GM23248 (cell line): ENCODE results near the gene MFAP1. TPM values are rescaled to one million over a fixed set of nuclear protein-coding genes. Genes with fewer than 3 reads are reported as not detected.

Source experiments
- DNase-seq: peaks from one replicate; pipeline ENCODE4 v3.0.0-alpha.2; 2015
- H2AFZ ChIP-seq: fragments of 200-600 bp; sonication (generic); 2 replicates; pipeline ENCODE4 v1.6.1; 2016; ENCODE audit warnings: antibody characterized with exemption
- H3F3A ChIP-seq: fragments of 200-600 bp; sonication (generic); 2 replicates; pipeline ENCODE4 v1.6.1; 2016; ENCODE audit warnings: mild to moderate bottlenecking, antibody characterized with exemption, mixed run types; ENCODE audit not compliant: insufficient read depth
- H3K27ac ChIP-seq: fragments of 200-600 bp; sonication (generic); 2 replicates; pipeline ENCODE4 v1.5.1; 2016; ENCODE audit warnings: mild to moderate bottlenecking
- H3K27me3 ChIP-seq: fragments of 200-600 bp; sonication (generic); replicated peaks from 2 replicates; pipeline ENCODE4 v1.6.1; 2016; ENCODE audit warnings: mild to moderate bottlenecking; ENCODE audit not compliant: insufficient read depth
- H3K36me3 ChIP-seq: fragments of 200-600 bp; sonication (generic); 2 replicates; pipeline ENCODE4 v1.6.1; 2016; ENCODE audit warnings: low read depth, mild to moderate bottlenecking
- H3K4me1 ChIP-seq: fragments of 200-600 bp; sonication (generic); 2 replicates; pipeline ENCODE4 v1.6.1; 2016; ENCODE audit warnings: mild to moderate bottlenecking; ENCODE audit not compliant: insufficient read depth
- H3K4me2 ChIP-seq: fragments of 200-600 bp; sonication (generic); one replicate; pipeline ENCODE4 v1.6.1; 2016; ENCODE audit warnings: mild to moderate bottlenecking; ENCODE audit not compliant: unreplicated experiment
- H3K4me3 ChIP-seq: fragments of 200-600 bp; sonication (generic); 2 replicates; pipeline ENCODE4 v1.5.1; 2016; ENCODE audit warnings: mild to moderate bottlenecking
- H3K79me2 ChIP-seq: fragments of 200-600 bp; sonication (generic); 2 replicates; pipeline ENCODE4 v1.6.1; 2016; ENCODE audit warnings: mild to moderate bottlenecking; ENCODE audit not compliant: insufficient read depth
- H3K9ac ChIP-seq: fragments of 200-600 bp; sonication (generic); 2 replicates; pipeline ENCODE4 v1.6.1; 2016; ENCODE audit warnings: mild to moderate bottlenecking
- H3K9me2 ChIP-seq: fragments of 200-600 bp; sonication (generic); 2 replicates; pipeline ENCODE4 v1.6.1; 2016; ENCODE audit warnings: mixed run types, mild to moderate bottlenecking, moderate library complexity; ENCODE audit not compliant: insufficient read depth
- H3K9me3 ChIP-seq: fragments of 200-600 bp; sonication (generic); one replicate; pipeline ENCODE4 v1.6.1; 2017; ENCODE audit warnings: low read depth
- H4K20me1 ChIP-seq: fragments of 200-600 bp; sonication (generic); 2 replicates; pipeline ENCODE4 v1.6.0; 2016; ENCODE audit not compliant: insufficient read depth
- EZH2 ChIP-seq: fragments of 200-600 bp; sonication (generic); IDR thresholded peaks from 2 replicates; pipeline ENCODE4 v1.6.1; 2018; ENCODE audit warnings: antibody characterized with exemption, mild to moderate bottlenecking; ENCODE audit not compliant: insufficient read depth, poor library complexity, severe bottlenecking
- EZH2phosphoT487 ChIP-seq: fragments of 200-600 bp; sonication (generic); IDR thresholded peaks from 2 replicates; pipeline ENCODE4 v1.6.1; 2018; ENCODE audit warnings: antibody characterized with exemption, moderate library complexity, mild to moderate bottlenecking, low read depth; ENCODE audit not compliant: insufficient read depth
- WGBS, 2 experiments: methylation state at CpG; one replicate each; pipeline ENCODE4 v1.1.6; 2015 to 2017; ENCODE audit warnings: low lambda C conversion rate in 2 of 2, low coverage in 1 of 2; ENCODE audit errors: missing lambda C conversion rate in 2 of 2; 5-methylcytosine and 5-hydroxymethylcytosine counted together
- in situ Hi-C: fragments of 300-500 bp; cut with MboI; formaldehyde crosslinking; loops from 2 replicates; pipeline ENCODE4 v1.15.0; 2020
- polyA plus RNA-seq: library from polyadenylated mRNA; unstranded; fragments of >200 nt; fragmentation: Nextera tagmentation; extraction: Ambion mirVana; gene quantifications from 2 replicates; pipeline ENCODE4 v1.2.1, GENCODE V29; 2016
- total RNA-seq: library from RNA; depleted of rRNA; stranded (reverse); fragments of >200 nt; shearing (Covaris generic); gene quantifications from 2 replicates; pipeline ENCODE4 v1.2.3, GENCODE V29; 2014

MFAP1 gene
- total and polyA plus RNA-seq, 2 experiments from 2014 or later, result 24.6 to 33.1 TPM

DNA sequence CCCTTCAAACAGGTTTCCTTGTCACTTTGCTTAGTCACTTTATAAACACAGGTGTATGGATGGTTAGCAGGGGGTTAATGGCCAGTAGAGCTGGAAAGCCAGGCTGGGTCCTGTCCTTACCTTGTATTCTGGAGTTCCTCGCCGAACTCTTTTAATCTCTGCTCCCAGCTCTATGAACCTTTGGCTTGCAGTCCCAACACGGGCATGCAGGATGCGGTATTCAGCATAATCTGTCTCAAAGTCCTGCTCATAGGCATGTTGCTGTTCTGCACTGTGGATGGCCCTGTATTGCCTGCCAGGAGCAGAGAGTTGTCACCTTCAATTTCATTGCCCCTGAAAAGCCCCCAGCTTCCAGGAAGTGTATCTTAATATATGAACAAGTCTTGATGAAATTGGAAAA is 50.4 kb downstream of the MFAP1 start:
- H3K9me3 ChIP-seq, result no peaks in the 10 kb centered on the region
- peaks cover 38% of the 10 kb centered on the region for H3K36me3 ChIP-seq
- no peak overlapping the region for H2AFZ ChIP-seq
- no peak overlapping the region for H3K9ac ChIP-seq
- no peak overlapping the region for H3K4me3 ChIP-seq
- H3K79me2 ChIP-seq, result no peaks in the 10 kb centered on the region
- TF ChIP-seq EZH2phosphoT487, result no peak
- TF ChIP-seq EZH2, result no peak
- 71 to 78% methylated on average over 4 of the region's 4 CpGs for WGBS, 2 experiments
- no peak for DNase-seq
- H3K9me2 ChIP-seq, result no peaks in the 10 kb centered on the region
- in situ Hi-C loops, result no loop called here
- H3K27ac ChIP-seq, result no peak overlapping the region
- no peaks in the 10 kb centered on the region for H3K27me3 ChIP-seq
- H3K4me2 ChIP-seq, result no peak overlapping the region
- peaks cover 7% of the 10 kb centered on the region; the same call in 1 of the 2 replicates for H3K4me1 ChIP-seq
- peaks cover 71% of the 10 kb centered on the region for H3F3A ChIP-seq
- H4K20me1 ChIP-seq, result no peaks in the 10 kb centered on the region

- Histone ChIP-seq H3K4me2 (no peak overlapping the region), H3K9ac (no peak overlapping the region), H3K9me3 (no peaks in the 10 kb centered on the region), H3K4me3 (no peak overlapping the region), H3K79me2 (no peaks in the 10 kb centered on the region), H3K36me3 (peaks cover 49% of the 10 kb centered on the region), H4K20me1 (no peaks in the 10 kb centered on the region), H3K27ac (no peak overlapping the region), H3K4me1 (peaks cover 1% of the 10 kb centered on the region; the same call in 1 of the 2 replicates), H3K27me3 (no peaks in the 10 kb centered on the region), H3K9me2 (no peaks in the 10 kb centered on the region), H2AFZ (no peak overlapping the region), H3F3A (peaks cover 73% of the 10 kb centered on the region)
- in situ Hi-C loops, result no loop called here
- no peak for TF ChIP-seq EZH2phosphoT487
- TF ChIP-seq EZH2, result no peak
- no peak for DNase-seq
Measured at GRCh38 chr15:43772624-43773023, 51.9 kb downstream of the MFAP1 start.

DNA sequence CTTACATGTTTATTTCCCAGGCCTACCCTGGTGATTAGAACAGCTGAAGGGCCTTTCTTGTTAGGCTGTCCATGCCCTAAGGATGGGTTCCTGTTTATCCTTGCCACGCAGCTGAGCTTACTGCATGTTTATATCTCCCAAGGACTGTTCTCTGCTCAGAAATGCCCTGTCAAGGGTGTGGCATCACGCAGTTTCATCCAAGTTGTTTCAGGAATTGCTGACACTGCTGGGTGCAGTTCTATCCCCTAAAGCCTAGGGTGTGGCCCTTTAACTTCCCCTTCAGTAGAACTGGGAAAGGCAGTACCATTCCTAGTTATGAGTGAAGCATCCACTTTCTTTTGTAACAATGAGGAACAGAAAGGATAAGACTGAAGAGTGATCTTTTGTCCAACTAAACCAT is 52.7 kb downstream of the MFAP1 start:
- Histone ChIP-seq H3K4me3 (no peak overlapping the region), H3F3A (peaks cover 67% of the 10 kb centered on the region), H3K9me2 (no peaks in the 10 kb centered on the region), H3K79me2 (no peaks in the 10 kb centered on the region), H3K27ac (no peak overlapping the region), H3K4me2 (no peak overlapping the region), H4K20me1 (no peaks in the 10 kb centered on the region), H2AFZ (no peak overlapping the region), H3K36me3 (peaks cover 55% of the 10 kb centered on the region), H3K4me1 (no peaks in the 10 kb centered on the region), H3K9ac (no peak overlapping the region), H3K9me3 (no peaks in the 10 kb centered on the region), H3K27me3 (no peaks in the 10 kb centered on the region)
- in situ Hi-C loops, result no loop called here
- no peak for TF ChIP-seq EZH2
- no peak for TF ChIP-seq EZH2phosphoT487
- no peak for DNase-seq
- WGBS, 2 experiments, result 36 to 42% methylated on average over 2 of the region's 2 CpGs

GRCh38 chr15:43769584-43770228 is 54.8 kb downstream of the MFAP1 start:
- Histone ChIP-seq H3K36me3 (peaks cover 74% of the 10 kb centered on the region), H3K27me3 (no peaks in the 10 kb centered on the region), H3K4me3 (no peak overlapping the region), H3K9me3 (no peaks in the 10 kb centered on the region), H4K20me1 (no peaks in the 10 kb centered on the region), H3K4me2 (no peak overlapping the region), H3F3A (peaks cover 69% of the 10 kb centered on the region), H2AFZ (no peak overlapping the region), H3K27ac (no peak overlapping the region), H3K9ac (no peak overlapping the region), H3K4me1 (no peaks in the 10 kb centered on the region), H3K79me2 (0 out of 2 replicates have a peak, but pooled peaks cover 5% of the 10 kb centered on the region), H3K9me2 (no peaks in the 10 kb centered on the region)
- in situ Hi-C loops, result no loop called here
- peak; percentile 81 for DNase-seq
- no peak for TF ChIP-seq EZH2phosphoT487
- WGBS, 2 experiments, result 51 to 52% methylated on average over 5 of the region's 5 CpGs
